A549 (cell line): ENCODE data around the gene FNTB. TPM values are rescaled to one million over a fixed set of nuclear protein-coding genes. Genes with fewer than 3 reads are reported as not detected.

Experiments
- ATAC-seq, 2 experiments: fragments of 200-7000 bp in 1 of 2; fragments of >200 bp in 1 of 2; cut with Nextera tagmentation in 1 of 2; cut with Tn5 transposase in 1 of 2; 3 replicates each; pipeline versions ENCODE4 v1.8.0 to v1.9.1; 2018 to 2020; ENCODE audit warnings: mild to moderate bottlenecking in 1 of 2, moderate library complexity in 1 of 2
- CTCF ChIA-PET: fragments of 300-600 bp; sonication (Branson Sonifier 250); formaldehyde crosslinking; extraction: SDS; loops from one replicate; lab custom pipeline; 2021; ENCODE audit warnings: antibody characterized with exemption, inconsistent platforms; lab: Yijun Ruan, JAX
- POLR2A ChIA-PET: fragments of 350-600 bp; formaldehyde crosslinking; extraction: SDS; loops from one replicate; lab custom pipeline; 2021; ENCODE audit warnings: antibody characterized with exemption, inconsistent platforms; lab: Yijun Ruan, JAX
- DNase-seq, 2 experiments: peaks; one replicate each; pipeline versions ENCODE4 v3.0.0 to v3.0.0-alpha.2; 2011 to 2016; ENCODE audit warnings: low read depth in 1 of 2, low spot score in 1 of 2
- FAIRE-seq: peaks from 2 replicates; lab custom pipeline; 2011; peaks lifted over from hg19 to GRCh38; lab: Jason Lieb, UNC
- H3K27ac ChIP-seq, 2 experiments: fragments of >200 bp; sonication (Bioruptor Twin); formaldehyde crosslinking; 3 replicates each; pipeline ENCODE4 v1.5.1; 2016 to 2017
- H3K4me1 ChIP-seq: fragments of >200 bp; sonication (Bioruptor Twin); formaldehyde crosslinking; 3 replicates; pipeline ENCODE4 v1.6.1; 2016
- H3K4me2 ChIP-seq: fragments of >200 bp; sonication (Bioruptor Twin); formaldehyde crosslinking; 3 replicates; pipeline ENCODE4 v1.6.1; 2016
- H3K4me3 ChIP-seq: fragments of >200 bp; sonication (Bioruptor Twin); formaldehyde crosslinking; 3 replicates; pipeline ENCODE4 v1.5.1; 2016
- H3K9me3 ChIP-seq: fragments of >200 bp; sonication (Bioruptor Twin); formaldehyde crosslinking; 3 replicates; pipeline ENCODE4 v1.6.1; 2016
- BHLHE40 ChIP-seq: IDR thresholded peaks from 2 replicates; pipeline ENCODE4 v1.6.1; 2012; ENCODE audit warnings: low read depth, low read length, inconsistent platforms
- CBX2 ChIP-seq: fragments of 200-600 bp; sonication (generic); IDR thresholded peaks from 2 replicates; pipeline ENCODE4 v1.6.1; 2016; ENCODE audit warnings: low read depth, mild to moderate bottlenecking, borderline replicate concordance
- CBX8 ChIP-seq: fragments of 200-600 bp; sonication (generic); IDR thresholded peaks from 2 replicates; pipeline ENCODE4 v1.6.1; 2016
- CHD4 ChIP-seq: fragments of 200-600 bp; sonication (generic); IDR thresholded peaks from 2 replicates; pipeline ENCODE4 v1.6.1; 2016; ENCODE audit warnings: antibody characterized with exemption, mild to moderate bottlenecking, borderline replicate concordance
- ELK1 ChIP-seq: fragments of 150-350 bp; IDR thresholded peaks from 2 replicates; pipeline ENCODE4 v1.6.1; 2014; ENCODE audit warnings: low read depth, mild to moderate bottlenecking, low read length
- FOSB ChIP-seq: fragments of 250-450 bp; sonication (Bioruptor Pico); IDR thresholded peaks from 2 replicates; pipeline ENCODE4 v1.5.0; 2020; ENCODE audit warnings: mild to moderate bottlenecking, moderate library complexity
- FOSL2 ChIP-seq, 2 experiments: fragments of 450-650 bp in 1 of 2; fragments of >200 bp in 1 of 2; sonication (Bioruptor Twin) in 1 of 2; formaldehyde crosslinking; IDR thresholded peaks; 2 replicates each; pipeline versions ENCODE4 v1.5.0 to v1.6.1; 2016 to 2020; ENCODE audit warnings: mild to moderate bottlenecking in 1 of 2, moderate library complexity in 1 of 2
- FOXS1 ChIP-seq: fragments of 250-450 bp; sonication (Bioruptor Pico); IDR thresholded peaks from 2 replicates; pipeline ENCODE4 v1.5.0; 2020; ENCODE audit warnings: mild to moderate bottlenecking, moderate library complexity
- GATA3 ChIP-seq: IDR thresholded peaks from 2 replicates; pipeline ENCODE4 v1.6.1; 2012; ENCODE audit warnings: borderline replicate concordance
- HDAC2 ChIP-seq: fragments of 200-600 bp; sonication (generic); IDR thresholded peaks from 2 replicates; pipeline ENCODE4 v1.6.1; 2016
- HEYL ChIP-seq: fragments of 250-450 bp; sonication (Bioruptor Pico); IDR thresholded peaks from 2 replicates; pipeline ENCODE4 v1.8.0; 2021; ENCODE audit warnings: mild to moderate bottlenecking, moderate library complexity
- JUN ChIP-seq, 2 experiments: fragments of >200 bp; sonication (Bioruptor Twin); formaldehyde crosslinking; IDR thresholded peaks; 2 replicates in 1 of 2; 3 replicates in 1 of 2; pipeline ENCODE4 v1.6.1; 2016 to 2017
- JUNB ChIP-seq: fragments of >200 bp; sonication (Bioruptor Twin); formaldehyde crosslinking; IDR thresholded peaks from 2 replicates; pipeline ENCODE4 v1.6.1; 2016
- MAZ ChIP-seq: fragments of 150-350 bp; IDR thresholded peaks from 2 replicates; pipeline ENCODE4 v1.6.1; 2014; ENCODE audit warnings: antibody characterized with exemption, low read depth, low read length, borderline replicate concordance
- NPAS2 ChIP-seq: fragments of 250-450 bp; sonication (Bioruptor Pico); IDR thresholded peaks from 2 replicates; pipeline ENCODE4 v1.8.0; 2022; ENCODE audit warnings: mild to moderate bottlenecking, moderate library complexity, borderline replicate concordance
- NR3C1 ChIP-seq: fragments of >200 bp; sonication (Bioruptor Twin); formaldehyde crosslinking; IDR thresholded peaks from 3 replicates; pipeline ENCODE4 v1.6.1; 2017
- POLR2A ChIP-seq: IDR thresholded peaks from 2 replicates; pipeline ENCODE4 v1.6.1; 2012; ENCODE audit warnings: mild to moderate bottlenecking, low read length
- RAD21 ChIP-seq, 2 experiments: fragments of >200 bp in 1 of 2; sonication (Bioruptor Twin) in 1 of 2; formaldehyde crosslinking in 1 of 2; IDR thresholded peaks in 1 of 2; conservative IDR thresholded peaks in 1 of 2; 2 replicates in 1 of 2; 3 replicates in 1 of 2; pipeline ENCODE4 v1.6.1; 2012 to 2018; ENCODE audit warnings: inconsistent platforms in 1 of 2
- TP53 ChIP-seq: fragments of 250-450 bp; sonication (Bioruptor Pico); IDR thresholded peaks from 2 replicates; pipeline ENCODE4 v1.5.0; 2021; ENCODE audit warnings: mild to moderate bottlenecking, moderate library complexity
- ZNF302 ChIP-seq: fragments of 250-450 bp; sonication (Bioruptor Pico); IDR thresholded peaks from 2 replicates; pipeline ENCODE4 v1.9.0; 2021; ENCODE audit warnings: inconsistent platforms, mild to moderate bottlenecking, moderate library complexity
- WGBS: methylation state at CpG from one replicate; pipeline ENCODE4 v1.1.6; 2017; ENCODE audit errors: missing lambda C conversion rate; 5-methylcytosine and 5-hydroxymethylcytosine counted together
- polyA plus RNA-seq, 4 experiments: library from polyadenylated mRNA; depleted of rRNA in 3 of 4; stranded (reverse); fragments of >200 nt; fragmentation: RNase III in 1 of 4; extraction: RNeasy Plus Mini Kit Qiagen cat#74134 plus additional on column Dnase treatment in 1 of 4; gene quantifications; 2 replicates in 3 of 4; 3 replicates in 1 of 4; pipeline ENCODE4 v1.2.3, GENCODE V29; 2011 to 2017
- TF ChIP-seq, protein P1 (sequence below): IDR thresholded peaks from 2 replicates; pipeline ENCODE4 v1.6.1; 2012
- TF ChIP-seq, protein P2 (sequence below): fragments of >200 bp; sonication (Bioruptor Twin); formaldehyde crosslinking; IDR thresholded peaks from 3 replicates; pipeline ENCODE4 v1.5.1; 2016
- TF ChIP-seq, protein P3 (sequence below): fragments of >200 bp; sonication (Bioruptor Twin); formaldehyde crosslinking; IDR thresholded peaks from 2 replicates; pipeline ENCODE4 v1.6.1; 2016
- TF ChIP-seq, protein P4 (sequence below): fragments of 250-450 bp; sonication (Bioruptor Pico); IDR thresholded peaks from 2 replicates; pipeline ENCODE4 v1.5.0; 2020; ENCODE audit warnings: low read depth, mild to moderate bottlenecking, moderate library complexity
- TF ChIP-seq, protein P5 (sequence below): IDR thresholded peaks from 2 replicates; pipeline ENCODE4 v1.6.1; 2012

The FNTB gene
- polyA plus RNA-seq, 2 of the 4 experiments (the other 2 are of a cell fraction), result 28.5 to 41.9 TPM

GRCh38 chr14:64951724-64952123 lies 35.0 kb upstream of the FNTB start:
- no peak overlapping the region for H3K4me2 ChIP-seq
- no peak overlapping the region for H3K4me3 ChIP-seq
- ChIA-PET CTCF (interaction anchor here (1.0 kb wide), 1 partner anchor 9 kb away, joined by 3 read pairs; no protein-coding TSS in a partner anchor), POLR2A (no interaction called here)
- TF ChIP-seq CBX8 (no peak), FOSL2 (IDR thresholded peaks at IDR 0.05) (no peak), FOSL2 (CRISPR knock-in tag; IDR thresholded peaks at IDR 0.05) (no peak), GATA3 (no peak), CHD4 (no peak), MAZ (no peak), POLR2A (no peak), JUN (IDR thresholded peaks at IDR 0.05) (no peak), NPAS2 (no peak), ZNF302 (no peak), NR3C1 (no peak), BHLHE40 (no peak), ELK1 (no peak), JUNB (no peak)
- TF ChIP-seq, protein P1, sequence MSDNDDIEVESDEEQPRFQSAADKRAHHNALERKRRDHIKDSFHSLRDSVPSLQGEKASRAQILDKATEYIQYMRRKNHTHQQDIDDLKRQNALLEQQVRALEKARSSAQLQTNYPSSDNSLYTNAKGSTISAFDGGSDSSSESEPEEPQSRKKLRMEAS, result no peak
- TF ChIP-seq, protein P2, sequence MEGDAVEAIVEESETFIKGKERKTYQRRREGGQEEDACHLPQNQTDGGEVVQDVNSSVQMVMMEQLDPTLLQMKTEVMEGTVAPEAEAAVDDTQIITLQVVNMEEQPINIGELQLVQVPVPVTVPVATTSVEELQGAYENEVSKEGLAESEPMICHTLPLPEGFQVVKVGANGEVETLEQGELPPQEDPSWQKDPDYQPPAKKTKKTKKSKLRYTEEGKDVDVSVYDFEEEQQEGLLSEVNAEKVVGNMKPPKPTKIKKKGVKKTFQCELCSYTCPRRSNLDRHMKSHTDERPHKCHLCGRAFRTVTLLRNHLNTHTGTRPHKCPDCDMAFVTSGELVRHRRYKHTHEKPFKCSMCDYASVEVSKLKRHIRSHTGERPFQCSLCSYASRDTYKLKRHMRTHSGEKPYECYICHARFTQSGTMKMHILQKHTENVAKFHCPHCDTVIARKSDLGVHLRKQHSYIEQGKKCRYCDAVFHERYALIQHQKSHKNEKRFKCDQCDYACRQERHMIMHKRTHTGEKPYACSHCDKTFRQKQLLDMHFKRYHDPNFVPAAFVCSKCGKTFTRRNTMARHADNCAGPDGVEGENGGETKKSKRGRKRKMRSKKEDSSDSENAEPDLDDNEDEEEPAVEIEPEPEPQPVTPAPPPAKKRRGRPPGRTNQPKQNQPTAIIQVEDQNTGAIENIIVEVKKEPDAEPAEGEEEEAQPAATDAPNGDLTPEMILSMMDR, result no peak
- TF ChIP-seq, protein P3, sequence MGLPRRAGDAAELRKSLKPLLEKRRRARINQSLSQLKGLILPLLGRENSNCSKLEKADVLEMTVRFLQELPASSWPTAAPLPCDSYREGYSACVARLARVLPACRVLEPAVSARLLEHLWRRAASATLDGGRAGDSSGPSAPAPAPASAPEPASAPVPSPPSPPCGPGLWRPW, result no peak
- H3K27ac ChIP-seq, result no peak overlapping the region
- no peak for ATAC-seq
- H3K4me1 ChIP-seq, result no peaks in the 10 kb centered on the region
- no peaks in the 10 kb centered on the region for H3K9me3 ChIP-seq
- no peak for FAIRE-seq
- no peak for DNase-seq

- CTCF ChIA-PET, result interaction anchor here (0.6 to 1.1 kb wide), 3 partner anchors 30 to 34 kb away, joined by 3 to 4 read pairs (median 3); partner anchors contain the start of gene FNTB
- no peak overlapping the region for H3K4me3 ChIP-seq
- H3K4me1 ChIP-seq, result no peaks in the 10 kb centered on the region
- no peak for TF ChIP-seq FOSL2 (IDR thresholded peaks at IDR 0.05)
- TF ChIP-seq FOSL2 (CRISPR knock-in tag; IDR thresholded peaks at IDR 0.05), result no peak
- TF ChIP-seq FOSB (CRISPR knock-in tag), result no peak
- 0 out of 5 replicates have a peak, but pooled peaks of 1 of the 2 experiments have one; percentile 3 for TF ChIP-seq RAD21 (conservative IDR thresholded peaks at IDR 0.05 in 1 of 2, IDR thresholded peaks at IDR 0.05 in 1 of 2)
- POLR2A ChIA-PET, result no interaction called here
- FAIRE-seq (peak; percentile 23), ATAC-seq (peak; percentile 36 to 73; a peak in 3 of 6 replicates), DNase-seq (peak in 1 of 2 experiments; percentile 46)
- H3K27ac ChIP-seq, result no peak overlapping the region
- 87% methylated on average over 7 of the region's 7 CpGs for WGBS
- H3K9me3 ChIP-seq, result no peaks in the 10 kb centered on the region
- no peak overlapping the region for H3K4me2 ChIP-seq
Observed at GRCh38 chr14:64952598-64953309, 33.9 kb upstream of the FNTB start.

DNA sequence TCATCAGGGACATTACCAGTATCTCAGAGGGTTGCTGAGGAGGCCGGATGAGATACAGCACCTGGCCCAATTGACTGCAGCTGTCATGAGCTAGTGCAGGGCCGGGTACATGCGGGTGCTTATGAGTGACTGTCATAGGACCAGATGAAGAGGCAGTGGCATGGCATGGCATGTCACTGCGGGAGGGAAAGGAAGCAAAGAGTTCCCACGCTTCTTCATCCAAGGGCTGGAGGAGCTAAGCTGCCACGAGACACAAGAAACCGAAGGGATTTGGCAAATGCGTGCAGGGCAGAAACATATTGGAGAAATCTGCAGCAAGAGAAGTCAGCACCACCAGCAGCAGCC lies 33.4 kb upstream of the FNTB start:
- ATAC-seq (no peak; a peak in 2 of 6 replicates), DNase-seq (no peak), FAIRE-seq (no peak)
- 93% methylated on average over 8 of the region's 8 CpGs for WGBS
- no peaks in the 10 kb centered on the region for H3K9me3 ChIP-seq
- ChIA-PET POLR2A (no interaction called here), CTCF (interaction anchor here (1.0 to 1.1 kb wide), 2 partner anchors 30 to 33 kb away, joined by 3 to 4 read pairs; partner anchors contain the start of gene FNTB)
- H3K4me2 ChIP-seq, result no peak overlapping the region
- H3K27ac ChIP-seq, result no peak overlapping the region
- no peaks in the 10 kb centered on the region for H3K4me1 ChIP-seq
- H3K4me3 ChIP-seq, result no peak overlapping the region
- TF ChIP-seq HDAC2 (no peak), NPAS2 (no peak), FOXS1 (CRISPR knock-in tag) (no peak), FOSL2 (IDR thresholded peaks at IDR 0.05) (no peak), FOSL2 (CRISPR knock-in tag; IDR thresholded peaks at IDR 0.05) (no peak), HEYL (no peak), NR3C1 (no peak), FOSB (CRISPR knock-in tag) (no peak), CBX2 (no peak), BHLHE40 (no peak), TP53 (CRISPR knock-in tag) (no peak)
- TF ChIP-seq, protein P4, sequence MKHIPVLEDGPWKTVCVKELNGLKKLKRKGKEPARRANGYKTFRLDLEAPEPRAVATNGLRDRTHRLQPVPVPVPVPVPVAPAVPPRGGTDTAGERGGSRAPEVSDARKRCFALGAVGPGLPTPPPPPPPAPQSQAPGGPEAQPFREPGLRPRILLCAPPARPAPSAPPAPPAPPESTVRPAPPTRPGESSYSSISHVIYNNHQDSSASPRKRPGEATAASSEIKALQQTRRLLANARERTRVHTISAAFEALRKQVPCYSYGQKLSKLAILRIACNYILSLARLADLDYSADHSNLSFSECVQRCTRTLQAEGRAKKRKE, result no peak
- TF ChIP-seq, protein P2, result no peak
- TF ChIP-seq, protein P1, result no peak
- TF ChIP-seq, protein P5, sequence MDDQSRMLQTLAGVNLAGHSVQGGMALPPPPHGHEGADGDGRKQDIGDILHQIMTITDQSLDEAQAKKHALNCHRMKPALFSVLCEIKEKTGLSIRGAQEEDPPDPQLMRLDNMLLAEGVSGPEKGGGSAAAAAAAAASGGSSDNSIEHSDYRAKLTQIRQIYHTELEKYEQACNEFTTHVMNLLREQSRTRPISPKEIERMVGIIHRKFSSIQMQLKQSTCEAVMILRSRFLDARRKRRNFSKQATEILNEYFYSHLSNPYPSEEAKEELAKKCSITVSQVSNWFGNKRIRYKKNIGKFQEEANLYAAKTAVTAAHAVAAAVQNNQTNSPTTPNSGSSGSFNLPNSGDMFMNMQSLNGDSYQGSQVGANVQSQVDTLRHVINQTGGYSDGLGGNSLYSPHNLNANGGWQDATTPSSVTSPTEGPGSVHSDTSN, result no peak
